Urothelium cell line (cell line): ENCODE results near the gene MAPK8IP1.

Experiments used
- DNase-seq: peaks from one replicate; pipeline ENCODE4 v3.0.0; 2011; ENCODE audit warnings: low spot score, mixed read lengths
- FAIRE-seq: peaks from 2 replicates; lab custom pipeline; 2011; peaks lifted over from hg19 to GRCh38; lab: Jason Lieb, UNC

Gene MAPK8IP1

GRCh38 chr11:45924036-45924915 is 38.8 kb downstream of the MAPK8IP1 start:
- no peak for DNase-seq
- FAIRE-seq: no peak

DNA sequence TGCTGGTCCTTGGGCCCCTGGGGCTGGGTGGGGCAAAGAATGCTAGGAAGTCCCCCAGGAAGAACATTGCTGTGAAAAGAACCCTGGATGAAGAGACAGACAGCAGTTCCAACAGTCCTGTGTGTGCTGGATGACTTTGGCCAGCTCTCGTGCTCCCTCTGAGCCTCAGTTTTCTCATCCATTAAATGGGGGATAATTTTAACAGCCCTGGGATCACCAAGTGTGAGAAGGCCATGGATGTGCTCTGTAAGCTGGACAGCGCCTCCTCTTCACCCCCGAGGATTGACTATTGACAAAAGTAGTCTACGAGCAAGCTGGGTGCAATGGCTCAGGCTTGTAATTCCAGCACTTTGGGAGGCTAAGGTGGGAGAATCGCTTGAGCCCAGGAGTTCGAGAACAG is 39.5 kb downstream of the MAPK8IP1 start:
- DNase-seq (no peak), FAIRE-seq (no peak)

DNA sequence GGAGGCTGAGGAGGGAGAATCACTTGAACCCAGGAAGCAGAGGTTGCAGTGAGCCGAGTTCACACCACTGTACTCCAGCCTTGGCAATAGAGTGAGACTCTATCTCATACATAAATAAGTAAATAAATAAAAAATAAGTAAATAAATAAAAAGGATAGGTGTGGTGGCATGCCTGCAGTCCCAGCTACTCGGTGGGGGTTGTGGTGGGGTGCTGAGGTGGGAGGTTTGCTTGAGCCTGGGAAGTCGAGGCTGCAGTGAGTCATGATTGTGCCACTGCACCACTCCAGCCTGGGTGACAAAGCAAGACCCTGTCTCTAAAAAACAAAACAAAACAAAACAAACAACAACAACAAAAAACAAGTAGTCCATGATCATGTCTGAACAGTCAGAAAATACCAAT is 40.1 kb downstream of the MAPK8IP1 start:
- no peak for FAIRE-seq
- DNase-seq: no peak

DNA sequence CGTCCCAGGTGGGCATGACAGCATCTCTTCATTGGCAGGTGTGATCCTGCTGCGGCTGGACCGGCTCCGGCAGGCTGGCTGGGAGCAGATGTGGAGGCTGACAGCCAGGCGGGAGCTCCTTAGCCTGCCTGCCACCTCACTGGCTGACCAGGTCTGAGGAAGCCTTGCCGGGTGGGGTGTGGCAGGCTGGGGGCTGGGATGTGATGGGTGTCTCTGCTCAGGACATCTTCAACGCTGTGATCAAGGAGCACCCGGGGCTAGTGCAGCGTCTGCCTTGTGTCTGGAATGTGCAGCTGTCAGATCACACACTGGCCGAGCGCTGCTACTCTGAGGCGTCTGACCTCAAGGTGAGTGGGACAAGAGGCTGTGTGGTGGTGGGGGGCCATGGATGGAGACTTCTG is 40.5 kb downstream of the MAPK8IP1 start:
- no peak for DNase-seq
- FAIRE-seq: no peak

DNA sequence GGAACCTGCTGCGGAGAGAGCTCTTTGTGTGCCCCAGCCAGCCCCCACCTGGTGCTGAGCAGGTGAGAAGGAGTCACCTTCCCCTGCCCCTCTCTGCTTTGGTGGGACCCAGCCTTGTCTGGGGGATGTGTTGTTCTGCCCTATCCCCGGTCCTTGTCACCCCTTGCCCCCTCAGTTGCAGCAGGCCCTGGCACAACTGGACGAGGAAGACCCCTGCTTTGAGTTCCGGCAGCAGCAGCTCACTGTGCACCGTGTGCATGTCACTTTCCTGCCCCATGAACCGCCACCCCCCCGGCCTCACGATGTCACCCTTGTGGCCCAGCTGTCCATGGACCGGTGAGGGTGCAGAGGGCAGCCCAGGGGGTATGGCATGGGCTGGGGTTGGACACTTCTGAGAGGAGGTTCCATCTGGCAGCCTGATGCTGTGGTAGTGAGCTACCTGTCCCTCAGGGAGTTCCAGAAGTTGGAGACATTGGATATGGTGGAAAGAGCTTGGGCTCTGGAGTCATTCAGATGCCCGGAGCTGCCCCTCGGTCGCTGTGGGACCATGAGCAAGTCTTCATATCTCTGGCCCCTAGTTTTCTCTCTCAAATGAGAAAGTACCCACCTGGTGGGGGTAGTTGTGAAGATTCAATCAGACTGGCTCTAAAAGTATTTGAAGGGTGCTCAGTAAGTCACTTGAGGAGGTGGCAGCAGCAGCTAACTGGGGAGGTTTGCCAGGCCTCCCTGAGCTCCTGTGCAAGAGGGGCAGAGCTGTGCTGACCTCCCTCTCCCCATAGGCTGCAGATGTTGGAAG is 41.3 kb downstream of the MAPK8IP1 start:
- DNase-seq (no peak), FAIRE-seq (no peak)

- FAIRE-seq (no peak), DNase-seq (no peak)
Measured at GRCh38 chr11:45927332-45927683, 41.9 kb downstream of the MAPK8IP1 start.

DNA sequence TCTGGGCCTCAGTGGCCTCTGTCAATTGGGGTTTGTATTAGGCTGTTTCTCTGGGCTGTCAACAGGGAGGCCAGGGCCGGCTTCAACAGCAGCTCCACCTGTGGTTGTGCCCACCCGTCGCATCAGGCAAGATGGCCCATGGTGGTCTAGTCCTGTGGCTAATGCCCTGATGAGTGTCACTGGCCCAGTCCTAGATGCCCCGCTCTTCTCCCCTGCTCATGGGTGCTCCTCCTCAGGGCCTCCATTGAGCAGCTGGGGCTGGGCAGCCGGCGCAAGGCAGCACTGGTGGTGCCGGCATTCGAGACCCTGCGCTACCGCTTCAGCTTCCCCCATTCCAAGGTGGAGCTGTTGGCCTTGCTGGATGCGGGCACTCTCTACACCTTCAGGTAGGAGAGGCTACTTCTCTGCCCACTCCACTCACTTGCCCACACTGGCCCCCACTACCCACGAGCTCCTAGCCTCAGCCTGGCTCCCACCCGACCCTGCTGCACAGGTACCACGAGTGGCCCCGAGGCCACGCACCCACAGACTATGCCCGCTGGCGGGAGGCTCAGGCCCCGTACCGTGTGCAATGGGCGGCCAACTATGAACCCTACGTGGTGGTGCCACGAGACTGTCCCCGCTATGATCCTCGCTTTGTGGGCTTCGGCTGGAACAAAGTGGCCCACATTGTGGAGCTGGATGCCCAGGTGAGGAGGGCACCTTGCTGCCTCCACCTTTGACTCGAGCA is 42.4 kb downstream of the MAPK8IP1 start:
- no peak for DNase-seq
- FAIRE-seq: no peak

- FAIRE-seq: no peak
- no peak for DNase-seq
Measured at GRCh38 chr11:45928535-45929215, 43.2 kb downstream of the MAPK8IP1 start.

GRCh38 chr11:45929486-45930030 is 44.1 kb downstream of the MAPK8IP1 start:
- FAIRE-seq: no peak

DNA sequence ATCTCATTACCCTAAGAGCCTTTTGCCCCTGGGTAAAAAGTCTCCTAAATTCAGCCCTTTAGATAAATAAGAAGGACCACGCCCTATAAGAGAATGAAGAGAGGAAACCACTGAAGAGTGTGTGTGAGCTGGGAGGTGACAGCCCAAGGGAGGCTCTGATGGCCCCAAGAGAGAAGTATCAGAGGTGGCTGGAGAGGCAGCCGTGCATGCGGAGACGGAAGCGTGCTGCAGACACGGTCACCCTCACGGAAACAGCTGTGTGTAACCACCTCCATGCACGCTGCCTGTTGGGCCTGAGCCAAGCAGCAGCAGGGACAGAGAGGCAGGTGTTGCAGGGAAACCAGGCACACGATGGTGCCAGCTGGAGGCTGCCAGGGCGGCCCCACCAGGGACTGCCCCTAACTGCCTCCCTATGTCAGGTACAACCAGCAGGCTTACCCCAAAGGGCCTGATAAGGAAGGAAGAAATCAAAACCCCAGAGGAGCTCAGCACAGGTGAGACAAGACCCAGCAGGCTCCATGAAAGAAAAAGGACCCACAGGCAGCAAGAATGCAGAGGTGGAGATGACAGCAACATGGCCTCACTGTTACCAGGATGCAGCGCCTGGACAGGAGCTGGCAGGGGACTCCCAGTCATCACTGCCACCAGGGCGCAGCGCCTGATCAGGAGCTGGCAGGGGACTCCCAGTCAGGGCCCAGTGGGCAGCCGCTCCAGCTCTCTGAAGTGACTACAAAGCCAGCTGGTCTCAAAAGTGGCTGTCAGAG is 44.8 kb downstream of the MAPK8IP1 start:
- no peak for FAIRE-seq
- no peak for DNase-seq

More at GRCh38 chr11:45929486-45930030, 44.1 kb downstream of the MAPK8IP1 start:
- DNase-seq: no peak

DNA sequence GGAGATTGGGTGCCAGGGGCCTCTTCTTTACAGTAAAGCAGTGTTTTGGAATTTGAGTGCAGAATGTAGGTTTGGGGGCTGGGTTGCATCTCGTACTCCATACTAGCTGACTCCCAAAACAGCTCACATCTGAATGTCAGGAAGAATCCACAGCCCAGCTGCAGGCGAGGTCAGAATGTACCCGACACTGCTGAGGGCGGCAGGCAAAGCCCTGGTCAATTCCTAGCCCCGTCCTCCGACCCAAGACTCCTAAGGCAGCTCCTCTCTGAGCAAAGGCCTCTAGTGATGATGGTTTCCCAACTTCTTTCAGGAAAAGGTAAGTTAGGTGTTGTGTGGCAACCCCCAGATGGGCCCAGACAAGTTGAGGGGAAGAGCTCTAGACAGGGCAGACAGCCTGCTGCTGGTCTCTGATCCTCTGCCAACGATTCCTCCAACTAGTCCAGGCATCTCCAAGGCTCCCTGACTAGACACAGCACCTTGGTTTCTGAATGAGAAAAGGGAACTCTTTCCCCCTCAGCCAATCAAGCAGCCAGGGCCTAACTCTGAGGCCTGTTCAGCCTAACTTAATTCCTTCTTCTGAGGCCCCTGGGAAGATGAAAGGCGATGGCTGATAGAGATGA is 45.6 kb downstream of the MAPK8IP1 start:
- FAIRE-seq: no peak
- DNase-seq: no peak

DNA sequence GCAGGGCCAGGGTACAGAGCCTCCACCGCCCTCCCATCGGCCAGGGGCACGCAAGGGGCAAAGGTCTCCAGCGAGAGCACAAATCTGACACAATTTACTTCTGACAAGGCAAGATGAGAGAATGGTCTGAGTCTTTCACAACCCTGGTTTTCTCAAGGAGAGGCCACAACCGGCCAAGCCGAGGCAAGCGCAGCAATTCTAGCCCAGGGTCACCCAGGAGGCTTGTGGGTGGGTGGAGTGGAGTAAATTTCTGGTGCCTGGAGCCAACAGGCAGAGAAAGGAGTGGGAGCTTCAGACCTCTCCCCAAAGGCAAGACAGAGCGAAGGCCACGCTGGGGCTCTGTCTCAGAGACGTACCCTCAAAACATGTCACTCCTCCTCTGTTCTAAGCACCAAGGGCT is 46.3 kb downstream of the MAPK8IP1 start:
- no peak for DNase-seq
- FAIRE-seq: no peak

DNA sequence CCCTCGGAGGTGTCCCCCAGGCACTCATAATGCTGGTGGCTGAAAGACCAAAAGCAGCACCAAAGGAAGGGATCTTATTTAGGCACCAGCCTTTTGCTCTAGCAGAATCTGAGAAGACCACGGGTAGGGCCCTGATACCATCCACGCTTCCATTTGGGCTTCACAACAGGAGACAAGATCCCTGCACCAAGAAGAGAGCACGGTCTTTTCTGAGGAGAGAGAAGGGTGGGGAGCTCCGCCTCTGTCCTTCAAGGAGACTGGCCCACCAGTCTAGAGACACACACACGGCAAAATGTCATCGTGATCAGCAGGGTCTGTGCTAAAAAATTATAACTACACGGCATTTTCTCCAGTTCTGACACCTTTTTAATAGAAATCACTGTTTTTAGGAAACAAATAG is 46.8 kb downstream of the MAPK8IP1 start:
- FAIRE-seq (no peak), DNase-seq (no peak)

DNA sequence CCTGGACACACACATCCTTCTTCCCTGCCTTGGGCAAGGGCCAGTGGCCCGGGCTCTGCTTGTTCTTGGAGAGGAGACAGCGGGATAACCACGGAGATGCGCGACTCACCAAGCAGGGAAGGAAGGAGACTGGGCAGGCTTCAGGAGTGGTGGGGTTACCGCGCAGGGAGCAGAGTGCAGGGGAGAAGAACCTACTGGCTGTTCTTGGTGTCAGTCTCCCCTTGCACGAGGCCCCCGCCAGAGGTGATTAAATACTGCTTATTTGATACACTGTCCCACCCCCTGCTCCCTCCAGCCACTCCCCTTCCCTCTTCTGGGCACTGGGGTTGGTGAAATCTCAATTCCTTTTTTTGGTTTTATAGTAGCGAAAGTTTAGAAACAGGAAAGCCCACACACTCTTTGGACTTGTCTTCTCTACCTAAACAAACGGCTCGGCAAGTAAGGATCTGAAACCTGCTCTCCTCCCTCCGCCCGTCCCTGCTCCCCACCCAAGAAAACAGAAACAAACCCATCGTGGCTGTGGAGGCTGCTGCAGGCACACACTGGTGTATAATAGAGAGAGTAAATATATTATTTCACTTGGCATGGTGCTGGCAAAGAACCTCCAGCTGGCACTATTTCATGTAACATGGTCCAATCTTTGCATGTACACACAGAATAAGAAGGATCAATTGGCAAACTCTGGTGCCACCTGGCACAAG is 47.8 kb downstream of the MAPK8IP1 start:
- FAIRE-seq (no peak), DNase-seq (no peak)

DNA sequence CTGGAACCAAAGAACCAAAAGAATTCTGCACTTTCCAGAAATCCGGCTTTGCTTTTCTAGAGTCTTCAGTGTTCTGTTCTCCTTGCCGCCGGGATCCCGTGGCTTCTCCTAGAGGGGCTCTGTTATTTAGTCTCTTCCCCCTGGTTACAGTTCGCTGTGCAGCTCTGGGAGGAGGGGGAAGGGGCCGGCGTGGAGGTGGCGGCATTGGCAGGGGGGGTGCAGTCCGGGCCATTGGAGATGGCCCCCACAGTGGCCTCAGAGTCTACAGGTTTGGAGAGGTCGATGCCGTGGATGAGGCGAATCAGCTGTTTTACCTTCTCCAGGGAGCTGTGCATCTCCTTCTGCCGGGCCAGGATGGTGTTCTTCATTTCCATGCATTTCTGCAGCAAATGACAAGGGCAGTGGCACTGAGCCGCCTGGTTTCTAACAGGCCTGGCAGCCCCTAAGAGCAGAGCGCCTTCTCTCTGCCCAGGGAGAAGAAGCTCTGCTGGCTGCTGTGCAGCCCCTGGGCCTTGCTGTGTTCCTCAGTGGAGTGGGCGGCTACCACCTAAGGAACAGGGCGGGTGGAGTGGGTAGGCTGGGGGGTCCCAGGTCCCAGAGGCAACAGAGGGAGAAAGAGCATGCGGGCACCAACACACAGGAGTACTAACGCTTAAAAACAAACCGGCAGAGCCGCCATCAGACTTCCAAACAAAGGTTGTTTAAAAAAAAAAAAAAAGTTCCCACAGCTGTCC is 48.6 kb downstream of the MAPK8IP1 start:
- FAIRE-seq: no peak
- DNase-seq: no peak

GRCh38 chr11:45934580-45935318 is 49.3 kb downstream of the MAPK8IP1 start:
- FAIRE-seq: no peak
- DNase-seq: no peak

DNA sequence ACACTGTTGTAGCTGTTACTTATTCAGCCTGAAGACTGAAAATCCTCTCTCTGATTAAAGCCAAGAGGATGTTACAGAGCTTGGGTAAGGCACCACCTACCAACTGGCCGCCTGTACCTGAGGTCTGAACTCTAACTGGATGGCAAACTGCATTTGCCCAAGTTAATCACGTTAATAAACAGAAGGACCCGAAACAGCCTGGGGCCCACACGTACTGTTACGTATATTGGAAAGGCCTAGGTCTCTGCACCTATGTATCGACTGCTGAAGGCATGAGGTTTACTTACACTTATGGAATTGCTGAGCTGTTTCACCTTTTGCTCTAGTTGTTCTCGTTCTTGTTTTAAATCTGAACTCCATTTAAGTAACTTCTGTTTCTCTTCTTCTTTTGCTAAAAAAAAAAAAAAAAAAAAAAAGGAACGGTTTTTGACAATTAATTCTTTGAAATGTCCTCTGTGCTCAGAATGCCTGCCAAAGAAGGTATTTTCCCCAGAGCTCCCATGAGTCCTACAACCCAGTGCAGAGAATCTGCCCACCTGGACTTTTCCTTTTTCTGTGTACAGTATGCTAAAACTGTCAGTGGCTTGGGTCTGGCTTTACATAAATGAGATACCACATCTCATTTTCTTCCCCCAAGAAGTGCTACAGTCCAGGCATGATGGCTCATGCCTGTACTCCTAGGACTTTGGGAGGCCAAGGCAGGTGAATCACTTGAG is 50.1 kb downstream of the MAPK8IP1 start:
- FAIRE-seq (no peak), DNase-seq (no peak)
